GM23248 (cell line): ENCODE data around the gene CAPN8.

Experiments
- EZH2 ChIP-seq: fragments of 200-600 bp; sonication (generic); IDR thresholded peaks from 2 replicates; pipeline ENCODE4 v1.6.1; 2018; ENCODE audit warnings: antibody characterized with exemption, mild to moderate bottlenecking; ENCODE audit not compliant: insufficient read depth, poor library complexity, severe bottlenecking
- EZH2phosphoT487 ChIP-seq: fragments of 200-600 bp; sonication (generic); IDR thresholded peaks from 2 replicates; pipeline ENCODE4 v1.6.1; 2018; ENCODE audit warnings: antibody characterized with exemption, moderate library complexity, mild to moderate bottlenecking, low read depth; ENCODE audit not compliant: insufficient read depth

DNA sequence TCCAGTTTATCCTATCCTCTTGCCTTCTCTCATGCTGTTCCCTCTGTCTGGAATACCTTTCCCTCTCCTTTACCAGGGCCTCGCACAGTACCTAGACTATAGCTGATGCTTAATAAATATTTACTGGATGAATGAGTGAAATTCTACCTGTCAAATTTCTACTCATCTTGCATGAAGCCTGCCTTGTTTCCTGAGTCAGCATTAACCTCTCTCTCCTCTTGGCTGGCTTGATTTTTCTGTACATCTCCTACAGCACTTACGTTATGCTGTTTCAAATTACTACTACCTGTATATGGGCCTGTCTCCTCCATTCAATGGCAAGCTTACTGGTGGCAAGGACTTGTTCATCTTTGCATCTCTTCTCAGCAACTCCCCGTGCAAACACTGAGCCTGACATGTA, 130.8 kb downstream of the CAPN8 start:
- no peak for TF ChIP-seq EZH2
- TF ChIP-seq EZH2phosphoT487: no peak
